Prostate gland (tissue), 2 donors: ENCODE data around the gene TNFRSF14.
"Not testable (repeated sequence)": the region's sequence is repeated elsewhere in the genome, so short reads cannot be mapped to it uniquely, and the experiment has no call there.

Source experiments
- POLR2A ChIP-seq: fragments of 450-650 bp; IDR thresholded peaks from one replicate; pipeline ENCODE4 v1.6.1; 2016; ENCODE audit warnings: antibody characterized with exemption, mild to moderate bottlenecking
- TF ChIP-seq, protein P1 (sequence below), 4 experiments: fragments of 200-600 bp in 2 of 4; fragments of 450-650 bp in 2 of 4; sonication (generic) in 2 of 4; IDR thresholded peaks; 1 replicate in 3 of 4; 2 replicates in 1 of 4; pipeline ENCODE4 v1.5.1; 2016 to 2019; ENCODE audit warnings: antibody characterized with exemption in 4 of 4, mild to moderate bottlenecking in 2 of 4, moderate library complexity in 2 of 4

DNA sequence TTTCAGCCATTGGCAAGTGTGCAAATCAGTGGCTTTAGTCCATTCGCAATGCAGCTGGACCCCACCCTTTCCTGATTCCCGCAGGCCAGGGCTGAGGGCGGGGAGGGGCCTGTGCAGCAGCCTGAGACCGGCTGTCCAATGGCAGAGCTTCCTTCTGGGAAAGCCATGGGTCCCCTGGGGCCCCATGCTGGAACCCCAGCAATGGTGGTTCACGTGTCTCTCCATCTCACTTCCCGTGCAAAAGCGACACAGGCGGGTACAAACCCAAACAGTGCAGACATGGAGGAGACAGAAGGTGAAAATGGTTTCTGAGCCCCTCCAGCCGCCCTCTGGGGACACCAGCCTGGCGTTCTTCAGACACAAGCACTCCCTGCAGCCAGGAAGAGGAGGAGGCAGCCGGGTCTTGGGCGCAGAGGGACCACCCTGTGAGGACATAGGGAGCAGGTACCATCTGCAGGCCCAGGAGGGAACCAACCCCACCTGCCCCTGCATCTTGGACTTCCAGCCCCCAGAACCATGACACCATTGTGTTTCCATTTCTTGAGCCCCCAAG is 5.8 kb upstream of the TNFRSF14 start:
- TF ChIP-seq, protein P1, sequence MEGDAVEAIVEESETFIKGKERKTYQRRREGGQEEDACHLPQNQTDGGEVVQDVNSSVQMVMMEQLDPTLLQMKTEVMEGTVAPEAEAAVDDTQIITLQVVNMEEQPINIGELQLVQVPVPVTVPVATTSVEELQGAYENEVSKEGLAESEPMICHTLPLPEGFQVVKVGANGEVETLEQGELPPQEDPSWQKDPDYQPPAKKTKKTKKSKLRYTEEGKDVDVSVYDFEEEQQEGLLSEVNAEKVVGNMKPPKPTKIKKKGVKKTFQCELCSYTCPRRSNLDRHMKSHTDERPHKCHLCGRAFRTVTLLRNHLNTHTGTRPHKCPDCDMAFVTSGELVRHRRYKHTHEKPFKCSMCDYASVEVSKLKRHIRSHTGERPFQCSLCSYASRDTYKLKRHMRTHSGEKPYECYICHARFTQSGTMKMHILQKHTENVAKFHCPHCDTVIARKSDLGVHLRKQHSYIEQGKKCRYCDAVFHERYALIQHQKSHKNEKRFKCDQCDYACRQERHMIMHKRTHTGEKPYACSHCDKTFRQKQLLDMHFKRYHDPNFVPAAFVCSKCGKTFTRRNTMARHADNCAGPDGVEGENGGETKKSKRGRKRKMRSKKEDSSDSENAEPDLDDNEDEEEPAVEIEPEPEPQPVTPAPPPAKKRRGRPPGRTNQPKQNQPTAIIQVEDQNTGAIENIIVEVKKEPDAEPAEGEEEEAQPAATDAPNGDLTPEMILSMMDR (IDR thresholded peaks at IDR 0.05), result not testable (repeated sequence)
- TF ChIP-seq POLR2A, result not testable (repeated sequence)
